Lower leg skin (tissue), 4 donors: ENCODE results near the gene MAJIN. TPM values are rescaled to one million over a fixed set of nuclear protein-coding genes. Genes with fewer than 3 reads are reported as not detected.

ENCODE experiments used
- DNase-seq, 2 donors: peaks; one replicate each; pipeline ENCODE4 v3.0.0-alpha.2; 2019; ENCODE audit warnings: low spot score in 2 of 2
- H3K4me3 ChIP-seq: fragments of 200-600 bp; sonication (generic); 2 replicates; pipeline ENCODE4 v1.5.1; 2017; ENCODE audit warnings: mild to moderate bottlenecking, low read depth; ENCODE audit not compliant: poor library complexity, severe bottlenecking
- POLR2A ChIP-seq, 2 donors: fragments of 450-650 bp; IDR thresholded peaks; one replicate each; pipeline ENCODE4 v1.6.1; 2016 to 2017; ENCODE audit warnings: antibody characterized with exemption in 2 of 2, mild to moderate bottlenecking in 1 of 2, moderate library complexity in 1 of 2
- WGBS, 2 donors: methylation state at CpG; one replicate each; pipeline ENCODE4 v1.1.5; 2018; 5-methylcytosine and 5-hydroxymethylcytosine counted together
- intact Hi-C: fragments of 100-400 bp; cut with DNase I; formaldehyde crosslinking; loops from one replicate; pipeline ENCODE4 v1.15.0; 2023; ENCODE audit warnings: low total_unique reads
- total RNA-seq, 4 donors: library from RNA; depleted of rRNA; stranded (reverse); fragments of >200 nt; gene quantifications; one replicate each; pipeline ENCODE4 v1.1.0, GENCODE V29; 2016
- TF ChIP-seq, protein P1 (sequence below), 3 donors: fragments of 450-650 bp; IDR thresholded peaks; one replicate each; pipeline ENCODE4 v1.5.1; 2016; ENCODE audit warnings: antibody characterized with exemption in 3 of 3, mild to moderate bottlenecking in 3 of 3, moderate library complexity in 2 of 3

Gene MAJIN
- total RNA-seq, 4 donors from 2014 or later = not detected

DNA sequence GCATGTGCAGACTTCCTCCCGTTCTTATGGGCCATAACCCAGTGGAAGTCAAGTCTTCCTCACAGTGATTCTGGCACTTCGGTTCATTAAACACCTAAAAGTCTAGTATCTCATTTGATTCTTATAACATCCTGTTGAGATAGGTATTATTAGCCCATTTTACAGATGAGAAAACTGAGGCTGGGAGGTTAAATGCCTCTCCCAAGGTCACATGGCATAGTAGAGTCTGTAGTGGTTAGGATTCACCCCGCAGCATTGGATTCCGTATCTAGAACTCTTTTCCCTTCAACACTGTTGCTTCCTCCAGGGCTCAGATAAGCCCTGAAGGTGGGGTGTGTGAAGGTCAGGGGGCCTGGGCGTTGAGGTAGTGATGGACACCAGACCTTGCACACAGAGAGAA, 39.6 kb downstream of the MAJIN start:
- no peak for TF ChIP-seq POLR2A (IDR thresholded peaks at IDR 0.05)
- TF ChIP-seq, protein P1, sequence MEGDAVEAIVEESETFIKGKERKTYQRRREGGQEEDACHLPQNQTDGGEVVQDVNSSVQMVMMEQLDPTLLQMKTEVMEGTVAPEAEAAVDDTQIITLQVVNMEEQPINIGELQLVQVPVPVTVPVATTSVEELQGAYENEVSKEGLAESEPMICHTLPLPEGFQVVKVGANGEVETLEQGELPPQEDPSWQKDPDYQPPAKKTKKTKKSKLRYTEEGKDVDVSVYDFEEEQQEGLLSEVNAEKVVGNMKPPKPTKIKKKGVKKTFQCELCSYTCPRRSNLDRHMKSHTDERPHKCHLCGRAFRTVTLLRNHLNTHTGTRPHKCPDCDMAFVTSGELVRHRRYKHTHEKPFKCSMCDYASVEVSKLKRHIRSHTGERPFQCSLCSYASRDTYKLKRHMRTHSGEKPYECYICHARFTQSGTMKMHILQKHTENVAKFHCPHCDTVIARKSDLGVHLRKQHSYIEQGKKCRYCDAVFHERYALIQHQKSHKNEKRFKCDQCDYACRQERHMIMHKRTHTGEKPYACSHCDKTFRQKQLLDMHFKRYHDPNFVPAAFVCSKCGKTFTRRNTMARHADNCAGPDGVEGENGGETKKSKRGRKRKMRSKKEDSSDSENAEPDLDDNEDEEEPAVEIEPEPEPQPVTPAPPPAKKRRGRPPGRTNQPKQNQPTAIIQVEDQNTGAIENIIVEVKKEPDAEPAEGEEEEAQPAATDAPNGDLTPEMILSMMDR (IDR thresholded peaks at IDR 0.05) = no peak
- DNase-seq = no peak
- intact Hi-C loops = no loop called here

GRCh38 chr11:64931290-64931689, 40.6 kb downstream of the MAJIN start:
- 95 to 96% methylated on average over 7 of the region's 7 CpGs for WGBS, 2 donors
- intact Hi-C loops = no loop called here
- no peak overlapping the region for H3K4me3 ChIP-seq
- no peak for TF ChIP-seq POLR2A (IDR thresholded peaks at IDR 0.05)
- TF ChIP-seq, protein P1 (IDR thresholded peaks at IDR 0.05) = no peak
- DNase-seq = peak in 1 of 2 donors; percentile 56

More for the DNA sequence above, 39.6 kb downstream of the MAJIN start:
- no peak overlapping the region for H3K4me3 ChIP-seq
- 89 to 94% methylated on average over 5 of the region's 5 CpGs for WGBS, 2 donors

GRCh38 chr11:64930340-64930739, 41.6 kb downstream of the MAJIN start:
- intact Hi-C loops = no loop called here
- DNase-seq = peak in 1 of 2 donors; percentile 59
- no peak for TF ChIP-seq POLR2A (IDR thresholded peaks at IDR 0.05)
- TF ChIP-seq, protein P1 (IDR thresholded peaks at IDR 0.05) = no peak
- H3K4me3 ChIP-seq = no peak overlapping the region
- WGBS, 2 donors = 94 to 96% methylated on average over 6 of the region's 6 CpGs

GRCh38 chr11:64929625-64930024, 42.3 kb downstream of the MAJIN start:
- WGBS, 2 donors = 89 to 94% methylated on average over 7 of the region's 7 CpGs
- no peak overlapping the region for H3K4me3 ChIP-seq
- TF ChIP-seq POLR2A (IDR thresholded peaks at IDR 0.05) = no peak
- TF ChIP-seq, protein P1 (IDR thresholded peaks at IDR 0.05) = no peak
- DNase-seq = peak in 1 of 2 donors; percentile 64
- intact Hi-C loops = no loop called here

GRCh38 chr11:64928957-64929356, 43.0 kb downstream of the MAJIN start:
- intact Hi-C loops = no loop called here
- 95% methylated on average over 2 of the region's 2 CpGs for WGBS, 2 donors
- TF ChIP-seq, protein P1 (IDR thresholded peaks at IDR 0.05) = no peak
- TF ChIP-seq POLR2A (IDR thresholded peaks at IDR 0.05) = no peak
- no peak overlapping the region for H3K4me3 ChIP-seq
- no peak for DNase-seq

DNA sequence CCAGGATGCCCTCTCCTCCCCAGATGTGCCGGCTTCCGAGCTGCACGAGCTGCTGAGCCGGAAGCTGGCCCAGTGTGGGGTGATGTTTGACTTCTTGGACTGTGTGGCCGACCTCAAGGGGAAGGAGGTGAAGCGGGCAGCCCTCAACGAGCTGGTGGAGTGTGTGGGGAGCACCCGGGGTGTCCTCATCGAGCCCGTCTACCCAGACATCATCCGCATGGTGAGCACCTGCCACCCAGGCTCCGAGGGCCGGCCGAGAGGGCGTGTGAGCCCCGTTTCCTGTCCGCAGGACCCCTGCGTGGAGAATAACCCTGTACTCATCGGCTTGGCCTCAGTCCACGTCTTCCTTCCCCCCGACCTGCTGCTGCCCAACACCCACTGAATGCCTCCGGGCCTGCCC, 45.2 kb downstream of the MAJIN start:
- no peak overlapping the region for H3K4me3 ChIP-seq
- WGBS, 2 donors = 83 to 86% methylated on average over 21 to 22 of the region's 22 CpGs
- no peak for DNase-seq
- TF ChIP-seq, protein P1 (IDR thresholded peaks at IDR 0.05) = no peak
- TF ChIP-seq POLR2A (IDR thresholded peaks at IDR 0.05) = no peak
- intact Hi-C loops = no loop called here
